Muscle layer of duodenum (tissue), 2 donors: Measurements from ENCODE around the gene SYNE1.
A peak's percentile ranks its signal among the peaks of the same experiment; 100 is the strongest.
"Not testable (repeated sequence)": the region's sequence is repeated elsewhere in the genome, so short reads cannot be mapped to it uniquely, and the experiment has no call there.

Experiments used
- H3K27ac ChIP-seq: one replicate; pipeline ENCODE4 v1.7.0; 2013; ENCODE audit warnings: mild to moderate bottlenecking, low read length
- H3K27me3 ChIP-seq: one replicate; pipeline ENCODE4 v1.7.0; 2013; ENCODE audit warnings: low read depth, mild to moderate bottlenecking, control low read depth, low read length
- H3K36me3 ChIP-seq, 2 donors: one replicate each; pipeline ENCODE4 v1.7.0; 2013; ENCODE audit warnings: low read length in 2 of 2, control low read depth in 1 of 2, mild to moderate bottlenecking in 1 of 2; ENCODE audit not compliant: insufficient read depth in 2 of 2, control insufficient read depth in 1 of 2
- H3K4me1 ChIP-seq, 2 donors: one replicate each; pipeline ENCODE4 v1.7.0; 2013; ENCODE audit warnings: low read length in 2 of 2, mild to moderate bottlenecking in 2 of 2, control low read depth in 1 of 2, moderate library complexity in 1 of 2; ENCODE audit not compliant: insufficient read depth in 2 of 2, control insufficient read depth in 1 of 2
- H3K4me3 ChIP-seq, 2 donors: one replicate each; pipeline ENCODE4 v1.7.0; 2013; ENCODE audit warnings: low read length in 2 of 2, low read depth in 1 of 2, mild to moderate bottlenecking in 1 of 2
- H3K9me3 ChIP-seq, 2 donors: one replicate each; pipeline ENCODE4 v1.7.0; 2013; ENCODE audit warnings: low read length in 2 of 2, control low read depth in 1 of 2, mild to moderate bottlenecking in 1 of 2; ENCODE audit not compliant: control insufficient read depth in 1 of 2
- donor health status: healthy.

The SYNE1 gene

DNA sequence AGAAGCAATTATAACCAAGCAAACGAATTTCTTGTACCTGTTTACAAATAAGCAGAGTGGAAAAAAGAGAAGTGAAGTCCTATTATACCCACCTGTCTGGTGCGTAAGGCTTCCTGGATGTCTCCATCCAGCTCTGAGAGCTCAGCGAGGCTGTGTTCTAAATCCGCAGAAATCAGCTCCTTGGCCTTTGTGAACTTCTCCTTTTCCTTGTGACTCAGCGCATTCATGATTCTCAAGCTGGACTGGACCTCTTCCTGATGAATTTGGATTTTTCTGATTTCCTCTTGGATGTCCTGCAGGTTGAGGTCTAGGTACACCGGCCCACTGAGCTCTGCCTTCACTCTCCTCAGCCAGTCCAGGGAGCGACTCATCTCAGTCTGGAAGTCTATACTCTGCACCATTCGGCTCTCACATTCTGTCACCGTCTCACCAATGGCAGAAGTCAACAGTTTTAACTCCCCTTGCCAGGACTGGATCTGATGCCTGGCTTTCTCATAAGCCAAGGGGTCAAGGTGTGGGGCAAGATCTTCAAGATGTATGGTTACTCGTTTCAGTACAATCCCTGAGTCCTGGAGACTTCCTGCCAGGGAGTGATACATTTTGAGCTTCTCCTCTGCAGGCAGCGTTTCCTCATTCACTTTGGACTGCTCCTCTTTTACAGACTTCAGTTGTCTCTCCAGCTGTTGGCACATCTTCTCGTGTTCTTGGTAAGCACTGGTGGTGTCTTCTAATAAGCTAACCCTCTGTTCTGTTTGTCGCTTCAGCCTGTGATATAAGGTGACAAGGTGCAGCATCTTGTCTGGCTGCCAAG, 307.3 kb downstream of the SYNE1 start:
- no peaks in the 10 kb centered on the region for H3K27me3 ChIP-seq
- peaks cover 23 to 80% of the 10 kb centered on the region in 2 donors for H3K36me3 ChIP-seq
- H3K27ac ChIP-seq = no peak overlapping the region
- H3K9me3 ChIP-seq = no peaks in the 10 kb centered on the region
- no peak overlapping the region for H3K4me3 ChIP-seq
- no peaks in the 10 kb centered on the region for H3K4me1 ChIP-seq

DNA sequence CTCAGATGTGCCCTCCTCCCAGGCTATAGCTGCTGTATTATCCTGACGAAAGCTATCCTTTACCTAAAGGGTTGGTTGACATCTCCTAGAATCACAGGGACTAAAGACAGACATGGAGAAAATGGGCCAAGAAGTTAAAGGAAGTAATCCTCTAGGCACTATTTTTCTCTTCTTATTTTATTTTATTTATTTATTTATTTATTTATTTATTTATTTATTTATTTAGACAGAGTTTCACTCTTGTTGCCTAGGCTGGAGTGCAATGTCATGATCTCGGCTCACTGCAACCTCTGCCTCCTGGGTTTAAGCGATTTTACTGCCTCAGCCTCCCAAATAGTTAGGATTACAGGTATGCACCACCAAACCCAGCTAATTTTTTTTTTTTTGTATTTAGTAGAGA, 309.0 kb downstream of the SYNE1 start:
- peaks cover 14 to 80% of the 10 kb centered on the region in 2 donors for H3K36me3 ChIP-seq
- H3K4me1 ChIP-seq, H3K4me3 ChIP-seq, H3K27ac ChIP-seq, H3K27me3 ChIP-seq, H3K9me3 ChIP-seq: not testable (repeated sequence)

DNA sequence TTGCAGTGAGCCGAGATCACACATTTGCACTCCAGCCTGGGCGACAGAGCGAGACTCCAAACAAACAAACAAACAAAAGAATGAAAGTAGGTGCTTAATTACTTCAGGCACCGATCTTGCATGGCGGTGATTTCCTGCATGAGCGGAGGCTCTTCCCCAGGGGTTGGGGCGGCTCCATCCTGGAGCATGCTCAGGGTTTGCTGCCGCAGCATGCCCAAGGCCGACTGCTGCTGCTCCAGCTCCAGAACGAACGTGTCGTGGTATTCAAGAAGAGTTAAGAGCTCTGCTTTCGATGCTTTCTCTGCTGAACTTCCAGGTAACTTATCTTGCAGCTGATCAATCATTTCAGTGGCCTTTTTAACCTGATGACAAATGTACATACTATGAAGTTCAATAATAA, 313.8 kb downstream of the SYNE1 start:
- Histone ChIP-seq H3K4me3 (no peak overlapping the region), H3K27me3 (no peaks in the 10 kb centered on the region), H3K36me3 (peaks cover 10 to 84% of the 10 kb centered on the region in 2 donors), H3K4me1 (no peaks in the 10 kb centered on the region), H3K9me3 (no peaks in the 10 kb centered on the region), H3K27ac (no peak overlapping the region)

DNA sequence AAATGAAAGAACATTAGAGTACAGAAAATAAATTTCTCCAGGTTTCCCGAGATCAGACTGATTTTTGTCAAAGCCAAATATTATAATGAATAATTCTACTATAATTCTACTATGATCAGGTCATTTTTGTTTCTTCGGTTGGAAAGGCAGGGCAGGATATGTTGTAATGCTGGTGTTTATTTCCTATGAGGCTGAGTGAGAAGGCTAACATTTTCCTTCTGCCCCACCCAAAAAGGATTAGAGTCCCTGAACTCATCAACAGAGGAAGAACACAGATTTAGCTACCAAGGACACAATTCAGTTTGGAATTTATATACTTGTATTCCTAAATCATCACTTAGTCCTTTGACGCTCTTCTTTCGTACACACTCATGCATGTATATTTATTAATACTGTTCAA, 318.9 kb downstream of the SYNE1 start:
- Histone ChIP-seq H3K27ac (peak overlapping the region; percentile 56), H3K4me3 (no peak overlapping the region), H3K27me3 (no peaks in the 10 kb centered on the region), H3K36me3 (peaks cover 25 to 89% of the 10 kb centered on the region in 2 donors), H3K9me3 (no peaks in the 10 kb centered on the region), H3K4me1 (no peaks in the 10 kb centered on the region)

DNA sequence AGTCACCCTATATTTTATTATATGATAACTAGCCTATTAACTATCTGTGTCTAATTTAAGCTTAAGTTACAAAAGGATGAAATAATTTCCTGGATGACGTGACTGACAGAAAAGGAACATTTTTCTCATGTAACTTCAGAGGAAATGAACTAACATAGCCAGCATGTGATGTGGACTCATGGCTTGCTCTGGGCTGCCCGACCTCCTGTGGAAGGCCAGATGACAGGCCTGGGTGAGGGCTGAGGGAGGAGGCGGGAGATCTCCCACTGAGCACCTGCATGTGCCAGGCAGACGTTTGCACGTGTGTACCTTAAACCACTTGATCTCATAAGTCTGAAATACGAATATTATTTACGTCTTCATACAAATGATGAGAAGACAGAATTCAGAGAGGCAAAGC, 321.1 kb downstream of the SYNE1 start:
- H3K4me3 ChIP-seq = no peak overlapping the region
- peak overlapping the region; percentile 39 for H3K27ac ChIP-seq
- H3K9me3 ChIP-seq = no peaks in the 10 kb centered on the region
- H3K4me1 ChIP-seq = no peaks in the 10 kb centered on the region
- H3K36me3 ChIP-seq = peaks cover 22 to 84% of the 10 kb centered on the region in 2 donors
- H3K27me3 ChIP-seq = no peaks in the 10 kb centered on the region

DNA sequence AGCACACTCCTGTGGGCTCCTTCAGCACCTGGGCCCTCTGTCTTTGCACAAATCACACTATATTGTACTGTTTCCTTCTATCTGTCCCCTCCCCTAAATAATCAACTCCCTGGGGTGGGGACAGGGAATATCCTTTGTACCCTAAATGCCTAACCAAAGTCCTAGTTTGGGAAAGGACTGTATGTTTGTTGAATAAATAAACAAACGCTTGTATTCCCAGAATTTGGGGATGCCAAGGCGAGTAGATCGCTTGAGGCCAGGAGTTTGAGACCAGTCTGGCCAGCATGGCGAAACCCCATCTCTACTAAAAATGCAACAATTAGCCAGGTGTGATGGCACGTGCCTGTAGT, 322.7 kb downstream of the SYNE1 start:
- H3K36me3 ChIP-seq = peaks cover 29 to 80% of the 10 kb centered on the region in 2 donors
- H3K4me3 ChIP-seq = no peak overlapping the region
- H3K4me1 ChIP-seq = no peaks in the 10 kb centered on the region
- no peaks in the 10 kb centered on the region for H3K27me3 ChIP-seq
- H3K27ac ChIP-seq = peak overlapping the region; percentile 30
- no peaks in the 10 kb centered on the region for H3K9me3 ChIP-seq

DNA sequence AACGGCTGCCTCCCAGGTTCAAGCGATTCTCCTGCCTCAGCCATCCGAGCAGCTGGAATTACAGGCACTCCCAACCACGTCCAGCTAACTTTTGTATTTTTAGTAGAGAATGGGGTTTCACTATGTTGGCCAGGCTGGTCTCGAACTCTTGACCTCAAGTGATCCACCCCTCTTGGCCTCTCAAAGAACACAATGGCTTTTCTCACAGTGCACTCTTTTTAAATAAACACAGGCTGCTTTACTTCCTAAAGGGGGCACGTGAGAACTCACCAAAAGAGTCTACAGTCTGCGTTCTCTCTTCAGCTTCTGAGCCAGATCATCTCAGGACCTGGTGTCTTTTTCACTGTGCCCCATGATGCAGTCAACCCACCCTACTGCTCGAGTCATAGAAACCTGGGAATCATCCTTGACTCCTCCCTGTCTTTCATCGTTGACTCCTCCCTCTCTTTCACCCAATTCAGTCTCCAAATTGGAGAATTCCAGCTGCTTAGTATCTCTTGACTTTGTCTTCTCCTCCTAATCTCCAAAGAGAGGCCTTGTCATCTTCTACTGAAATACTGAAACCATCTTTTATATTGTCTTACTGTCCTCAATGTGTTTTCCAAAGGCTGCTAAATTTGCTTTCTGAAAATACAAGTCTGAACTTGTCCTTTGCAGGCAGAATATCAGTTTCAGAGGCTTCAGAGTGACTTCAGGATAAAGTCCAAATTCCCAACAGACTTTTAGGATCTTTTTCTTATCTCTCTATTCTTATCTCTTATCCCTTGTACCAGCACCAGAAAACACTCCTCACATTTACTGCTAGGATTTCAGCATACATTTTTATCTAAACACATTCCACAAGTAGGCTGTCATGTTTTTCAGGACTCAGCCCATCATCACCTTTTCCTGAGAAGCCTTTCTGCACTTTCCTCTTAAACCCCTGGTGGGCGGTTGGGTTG, 323.4 kb downstream of the SYNE1 start:
- H3K4me1 ChIP-seq = no peaks in the 10 kb centered on the region
- peak overlapping the region; percentile 30 for H3K27ac ChIP-seq
- H3K4me3 ChIP-seq = no peak overlapping the region
- no peaks in the 10 kb centered on the region for H3K27me3 ChIP-seq
- H3K36me3 ChIP-seq = peaks cover 29 to 79% of the 10 kb centered on the region in 2 donors
- no peaks in the 10 kb centered on the region for H3K9me3 ChIP-seq

DNA sequence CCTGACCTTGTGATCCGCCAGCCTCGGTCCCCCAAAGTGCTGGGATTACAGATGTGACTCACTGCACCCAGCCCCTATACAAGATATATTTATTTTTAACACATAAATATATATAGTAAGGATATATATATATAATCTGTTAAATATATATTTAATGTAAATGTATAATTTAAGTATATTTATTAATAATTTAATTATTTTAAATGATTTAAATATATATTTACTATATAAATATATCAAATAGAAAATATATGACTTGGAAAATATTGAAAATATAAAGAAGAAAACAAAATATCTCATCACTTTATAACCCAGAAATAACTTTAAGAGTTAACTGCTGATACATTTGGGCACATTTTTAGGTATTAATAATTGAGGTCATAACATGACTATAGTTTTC, 324.7 kb downstream of the SYNE1 start:
- H3K4me3 ChIP-seq = no peak overlapping the region

DNA sequence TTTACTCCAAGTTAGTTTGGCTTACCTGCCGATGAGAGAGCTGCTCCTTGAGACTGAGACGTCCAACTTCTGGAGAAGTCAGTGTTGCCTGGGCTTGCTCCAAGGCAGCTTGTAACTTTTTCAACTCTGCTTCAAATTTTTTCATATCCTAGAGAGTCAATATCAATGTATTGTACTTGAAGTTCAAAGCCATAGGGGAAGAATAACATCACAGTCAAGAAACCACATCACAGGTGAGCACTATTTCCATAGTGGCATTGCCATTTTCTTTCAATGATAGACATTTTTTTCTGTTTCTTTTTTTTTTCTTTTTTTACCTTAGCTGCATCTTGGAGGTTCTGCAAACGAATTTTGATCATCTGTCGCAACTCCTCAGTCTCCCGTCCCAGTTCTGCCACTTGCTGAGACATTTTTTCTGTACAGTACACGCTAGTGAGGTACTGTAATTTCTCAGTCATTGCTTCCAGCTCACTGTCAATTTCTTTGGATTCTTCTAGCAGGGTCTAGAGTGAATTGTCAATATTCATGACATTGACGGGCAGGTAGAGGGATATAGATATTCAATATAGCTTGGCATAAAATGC, 326.7 kb downstream of the SYNE1 start:
- Histone ChIP-seq H3K4me3 (no peak overlapping the region), H3K9me3 (no peaks in the 10 kb centered on the region), H3K4me1 (no peaks in the 10 kb centered on the region), H3K36me3 (peaks cover 19 to 66% of the 10 kb centered on the region in 2 donors), H3K27me3 (no peaks in the 10 kb centered on the region), H3K27ac (no peak overlapping the region)

More for the DNA sequence above, 324.7 kb downstream of the SYNE1 start:
- Histone ChIP-seq H3K4me1 (no peaks in the 10 kb centered on the region), H3K9me3 (no peaks in the 10 kb centered on the region), H3K27me3 (no peaks in the 10 kb centered on the region), H3K27ac (no peak overlapping the region), H3K36me3 (peaks cover 32 to 79% of the 10 kb centered on the region in 2 donors)

DNA sequence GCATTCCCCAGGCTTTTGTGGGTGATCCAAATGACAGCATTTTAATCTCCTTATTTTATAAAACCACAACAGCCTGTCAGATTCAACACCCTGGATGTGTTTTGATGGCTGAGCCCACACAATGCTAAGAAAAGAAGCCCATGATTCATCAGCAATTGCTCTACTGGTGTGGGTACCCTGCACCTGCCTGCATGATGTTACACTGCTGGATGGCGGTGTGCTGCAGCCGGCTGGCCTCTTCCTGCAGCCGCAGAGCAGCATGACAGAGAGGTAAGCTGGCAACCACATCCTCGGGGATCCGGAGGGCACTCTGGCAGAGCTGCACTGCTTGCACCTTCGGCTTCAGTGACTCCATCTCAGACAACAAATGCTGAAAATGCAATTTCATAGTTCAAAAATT, 327.5 kb downstream of the SYNE1 start:
- Histone ChIP-seq H3K27ac (no peak overlapping the region), H3K36me3 (peaks cover 19 to 66% of the 10 kb centered on the region in 2 donors), H3K9me3 (no peaks in the 10 kb centered on the region), H3K4me1 (no peaks in the 10 kb centered on the region), H3K27me3 (no peaks in the 10 kb centered on the region), H3K4me3 (no peak overlapping the region)

DNA sequence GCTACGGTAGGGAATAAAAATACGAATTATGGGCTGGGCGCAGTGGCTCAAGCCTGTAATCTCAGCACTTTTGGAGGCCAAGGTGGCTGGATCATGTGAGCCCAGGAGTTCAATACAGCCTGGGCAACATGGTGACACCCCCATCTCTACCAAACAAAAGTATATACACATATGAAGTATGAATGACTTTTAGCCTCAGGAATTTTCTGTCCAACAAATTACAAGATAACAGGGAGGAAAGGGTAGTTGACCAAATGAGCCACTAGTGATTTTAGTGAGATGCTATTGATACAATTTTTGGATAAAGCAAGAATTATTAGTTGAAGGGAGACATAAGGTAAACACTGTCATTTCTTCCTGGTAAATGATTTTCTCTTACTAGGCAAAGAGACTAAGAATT, 328.2 kb downstream of the SYNE1 start:
- H3K27me3 ChIP-seq = no peaks in the 10 kb centered on the region
- H3K36me3 ChIP-seq = peaks cover 19 to 63% of the 10 kb centered on the region in 2 donors
- H3K27ac ChIP-seq = no peak overlapping the region
- no peaks in the 10 kb centered on the region for H3K4me1 ChIP-seq
- no peak overlapping the region for H3K4me3 ChIP-seq
- no peaks in the 10 kb centered on the region for H3K9me3 ChIP-seq
